DMS53 treated with DMSO at 0.1 percent for 48 hours (cell line): ENCODE data around the gene COL18A1.
A peak's percentile ranks its signal among the peaks of the same experiment; 100 is the strongest.

Experiments used
- DNase-seq: peaks from one replicate; lab custom pipeline; 2025; ENCODE audit not compliant: unreplicated experiment; lab: John Stamatoyannopoulos, UW

Gene COL18A1

GRCh38 chr21:45504516-45505415 lies 99.8 kb downstream of the COL18A1 start:
- no peak for DNase-seq

- DNase-seq: no peak
Observed at GRCh38 chr21:45505416-45506021, 100.6 kb downstream of the COL18A1 start.

- DNase-seq: no peak
Observed at GRCh38 chr21:45506241-45506817, 101.4 kb downstream of the COL18A1 start.

GRCh38 chr21:45506836-45507522 lies 102.0 kb downstream of the COL18A1 start:
- no peak for DNase-seq

- DNase-seq: no peak
Observed at GRCh38 chr21:45507523-45507875, 102.5 kb downstream of the COL18A1 start.

- no peak for DNase-seq
Observed at GRCh38 chr21:45507888-45508508, 103.0 kb downstream of the COL18A1 start.

GRCh38 chr21:45508607-45509565 lies 103.9 kb downstream of the COL18A1 start:
- DNase-seq: no peak

GRCh38 chr21:45509566-45510465 lies 104.9 kb downstream of the COL18A1 start:
- no peak for DNase-seq

- DNase-seq: no peak
Observed at GRCh38 chr21:45510466-45510955, 105.5 kb downstream of the COL18A1 start.

- no peak for DNase-seq
Observed at GRCh38 chr21:45511007-45511406, 106.0 kb downstream of the COL18A1 start.

GRCh38 chr21:45511661-45512431 lies 106.9 kb downstream of the COL18A1 start:
- no peak for DNase-seq

- no peak for DNase-seq
Observed at GRCh38 chr21:45512626-45513002, 107.6 kb downstream of the COL18A1 start.

GRCh38 chr21:45513003-45513717 lies 108.2 kb downstream of the COL18A1 start:
- peak; percentile 40 for DNase-seq

- no peak for DNase-seq
Observed at GRCh38 chr21:45513741-45514310, 108.9 kb downstream of the COL18A1 start.

- DNase-seq: no peak
Observed at GRCh38 chr21:45514311-45515021, 109.5 kb downstream of the COL18A1 start.

GRCh38 chr21:45515241-45516061 lies 110.5 kb downstream of the COL18A1 start:
- no peak for DNase-seq
